GM12878 (cell line): ENCODE measurements around the gene SNRNP35. TPM values are rescaled to one million over a fixed set of nuclear protein-coding genes. Genes with fewer than 3 reads are reported as not detected.

Source experiments
- ATAC-seq: fragments of 200-7000 bp; cut with Tn5 transposase; 3 replicates; pipeline ENCODE4 v1.9.1; 2020; ENCODE audit warnings: mild to moderate bottlenecking, moderate library complexity
- BruUV-seq: library from RNA; stranded (reverse); fragments of 400-500 nt; replicated peaks from 2 replicates; lab custom pipeline; 2021; lab: Mats Ljungman, UMichigan
- CTCF ChIA-PET: fragments of 300-600 bp; sonication (Branson Sonifier 250); formaldehyde crosslinking; extraction: SDS; loops from one replicate; lab custom pipeline; 2021; ENCODE audit warnings: inconsistent platforms; lab: Yijun Ruan, JAX
- POLR2A ChIA-PET: fragments of 350-600 bp; formaldehyde crosslinking; extraction: SDS; loops from one replicate; lab custom pipeline; 2021; ENCODE audit warnings: inconsistent platforms; lab: Charles Lee
- RAD21 ChIA-PET: fragments of 300-600 bp; sonication (Branson Sonifier 250); formaldehyde crosslinking; loops from one replicate; lab custom pipeline; 2023; ENCODE audit warnings: antibody characterized with exemption; ENCODE audit not compliant: unreplicated experiment; lab: Charles Lee
- SMC1A ChIA-PET: fragments of 300-600 bp; sonication (Branson Sonifier 250); formaldehyde crosslinking; loops from one replicate; lab custom pipeline; 2023; ENCODE audit not compliant: unreplicated experiment, uncharacterized antibody; lab: Charles Lee
- DNase-seq: peaks from one replicate; pipeline ENCODE4 v3.0.0-alpha.2; 2011; ENCODE audit warnings: low read depth, low spot score
- FAIRE-seq: peaks from 3 replicates; lab custom pipeline; 2011; peaks lifted over from hg19 to GRCh38; lab: Jason Lieb, UNC
- H2AFZ ChIP-seq: 2 replicates; pipeline ENCODE4 v1.6.0; 2011; ENCODE audit warnings: low read depth, low read length, control low read depth; ENCODE audit not compliant: control insufficient read depth
- H3K27ac ChIP-seq: 2 replicates; pipeline ENCODE4 v1.5.1; 2011; ENCODE audit warnings: control low read depth; ENCODE audit not compliant: control insufficient read depth, insufficient read depth
- H3K27me3 ChIP-seq, 2 experiments: replicated peaks in 1 of 2; 2 replicates each; pipeline versions ENCODE4 v1.6.0 to v1.6.1; 2011; ENCODE audit warnings: low read length in 1 of 2; ENCODE audit not compliant: control insufficient read depth in 2 of 2, insufficient read depth in 2 of 2
- H3K36me3 ChIP-seq, 2 experiments: 2 replicates each; pipeline ENCODE4 v1.5.1; 2011; ENCODE audit warnings: low read length in 1 of 2; ENCODE audit not compliant: control insufficient read depth in 2 of 2, insufficient read depth in 2 of 2
- H3K4me1 ChIP-seq: 2 replicates; pipeline ENCODE4 v1.6.1; 2011; ENCODE audit warnings: mild to moderate bottlenecking, low read length, moderate library complexity, mixed read lengths; ENCODE audit not compliant: control insufficient read depth, insufficient read depth
- H3K4me2 ChIP-seq: 2 replicates; pipeline ENCODE4 v1.6.0; 2011; ENCODE audit warnings: control low read depth; ENCODE audit not compliant: control insufficient read depth, insufficient read depth
- H3K4me3 ChIP-seq: fragments of 200-600 bp; sonication (generic); 2 replicates; pipeline ENCODE4 v1.5.1; 2016
- H3K79me2 ChIP-seq: 2 replicates; pipeline ENCODE4 v1.6.0; 2011; ENCODE audit warnings: low read length; ENCODE audit not compliant: control insufficient read depth, insufficient read depth
- H3K9ac ChIP-seq: 2 replicates; pipeline ENCODE4 v1.8.0; 2011; ENCODE audit warnings: low read length, control low read depth, mixed read lengths; ENCODE audit not compliant: control insufficient read depth, insufficient read depth
- H3K9me3 ChIP-seq: replicated peaks from 3 replicates; pipeline ENCODE4 v1.5.1; 2011; ENCODE audit warnings: mild to moderate bottlenecking, low read length; ENCODE audit not compliant: control insufficient read depth, insufficient read depth
- H4K20me1 ChIP-seq: 2 replicates; pipeline ENCODE4 v1.6.0; 2011; ENCODE audit not compliant: control insufficient read depth, insufficient read depth
- BCL3 ChIP-seq: IDR thresholded peaks from 2 replicates; pipeline ENCODE4 v1.6.1; 2011; ENCODE audit warnings: borderline replicate concordance, low read depth, mild to moderate bottlenecking, moderate library complexity, low read length; ENCODE audit not compliant: insufficient read depth, poor library complexity, severe bottlenecking
- BMI1 ChIP-seq: fragments of 450-650 bp; IDR thresholded peaks from 2 replicates; pipeline ENCODE4 v1.6.1; 2016; ENCODE audit warnings: mild to moderate bottlenecking, moderate library complexity, borderline replicate concordance
- CBX3 ChIP-seq: fragments of 200-600 bp; sonication (generic); IDR thresholded peaks from 2 replicates; pipeline ENCODE4 v1.6.1; 2016; ENCODE audit warnings: low read depth, borderline replicate concordance
- CBX5 ChIP-seq: sonication (generic); IDR thresholded peaks from 2 replicates; pipeline ENCODE4 v1.6.1; 2016; ENCODE audit warnings: low read depth, moderate library complexity, mild to moderate bottlenecking, inconsistent platforms
- E2F8 ChIP-seq: fragments of 450-650 bp; IDR thresholded peaks from 2 replicates; pipeline ENCODE4 v1.6.1; 2018; ENCODE audit warnings: mild to moderate bottlenecking, low read depth, moderate library complexity; ENCODE audit not compliant: partially characterized antibody
- EGR1 ChIP-seq, 2 experiments: IDR thresholded peaks; 1 replicate in 1 of 2; 2 replicates in 1 of 2; pipeline ENCODE4 v1.6.1; 2011 to 2012; ENCODE audit warnings: low read depth in 2 of 2, low read length in 2 of 2, borderline replicate concordance in 1 of 2, mild to moderate bottlenecking in 1 of 2, moderate library complexity in 1 of 2
- GABPA ChIP-seq: IDR thresholded peaks from 2 replicates; pipeline ENCODE4 v1.6.1; 2014; ENCODE audit warnings: antibody characterized with exemption, low read depth, mild to moderate bottlenecking, inconsistent platforms
- KAT2A ChIP-seq: conservative IDR thresholded peaks from 2 replicates; pipeline ENCODE4 v1.6.1; 2011; ENCODE audit warnings: low read depth, low read length; ENCODE audit not compliant: control insufficient read depth
- KLF5 ChIP-seq: fragments of 450-650 bp; IDR thresholded peaks from 2 replicates; pipeline ENCODE4 v1.6.1; 2014; ENCODE audit warnings: mild to moderate bottlenecking; ENCODE audit not compliant: partially characterized antibody
- MYB ChIP-seq: fragments of 150-350 bp; IDR thresholded peaks from 2 replicates; pipeline ENCODE4 v1.6.1; 2014; ENCODE audit warnings: mild to moderate bottlenecking, low read depth, low read length, borderline replicate concordance
- NR2C2 ChIP-seq: IDR thresholded peaks from 2 replicates; pipeline ENCODE4 v1.6.1; 2011; ENCODE audit warnings: borderline replicate concordance, low read depth; ENCODE audit not compliant: control insufficient read depth, insufficient read length
- RBBP5 ChIP-seq: fragments of 200-600 bp; sonication (generic); conservative IDR thresholded peaks from 2 replicates; pipeline ENCODE4 v1.6.1; 2016
- WGBS: methylation state at CpG from one replicate; pipeline ENCODE4 v1.1.6; 2016; ENCODE audit warnings: low lambda C conversion rate; ENCODE audit not compliant: insufficient replicate concordance, insufficient coverage; ENCODE audit errors: missing lambda C conversion rate; 5-methylcytosine and 5-hydroxymethylcytosine counted together
- in situ Hi-C: fragments of 300-500 bp; cut with MboI; formaldehyde crosslinking; loops from 9 replicates; pipeline ENCODE4 v1.14.3; 2018; ENCODE audit warnings: mixed read lengths
- intact Hi-C: fragments of 100-400 bp; cut with micrococcal nuclease; formaldehyde crosslinking; loops from one replicate; pipeline ENCODE4 v1.14.2; 2022; ENCODE audit not compliant: unreplicated experiment
- polyA plus RNA-seq, 11 experiments: library from polyadenylated mRNA; depleted of rRNA in 4 of 11; unstranded in 6 of 11; stranded (reverse) in 5 of 11; fragments of >200 nt; fragmentation: Nextera tagmentation in 4 of 11; fragmentation: Illumina TruSeq in 1 of 11; extraction: Ambion mirVana in 4 of 11; extraction: Trizol in 1 of 11; gene quantifications; 1 replicate in 1 of 11; 2 replicates in 10 of 11; pipeline versions ENCODE4 v1.2.1 to v1.2.3, GENCODE V29; 2011 to 2016; ENCODE audit warnings: inconsistent platforms in 2 of 11, missing spikeins in 2 of 11, low read depth in 1 of 11
- total RNA-seq, 4 experiments: library from RNA; depleted of rRNA in 3 of 4; stranded (reverse); fragments of >200 nt in 3 of 4; fragmentation: Illumina TruSeq in 1 of 4; extraction: Trizol in 1 of 4; gene quantifications; 2 replicates each; pipeline versions ENCODE4 v1.2.1 to v1.2.3, GENCODE V29; 2013 to 2021

The SNRNP35 gene
- total and polyA plus RNA-seq, 10 of the 15 experiments (the other 5 are each of a cell fraction or from before 2014, with no cell fraction given), result 21.6 to 49.6 (median 29.0) TPM

- H3K9me3 ChIP-seq, result no peaks in the 10 kb centered on the region; the same call in 2 of the 3 replicates
- ChIA-PET POLR2A (no interaction called here), RAD21 (interaction anchor here (0.5 kb wide), 1 partner anchor 304 kb away, joined by 3 read pairs; no protein-coding TSS in a partner anchor), SMC1A (no interaction called here), CTCF (no interaction called here)
- TF ChIP-seq CBX5, result no peak
- TF ChIP-seq BMI1, result no peak
- TF ChIP-seq E2F8, result no peak
- TF ChIP-seq MYB, result no peak
- TF ChIP-seq NR2C2, result no peak
- TF ChIP-seq EGR1 (IDR thresholded peaks at IDR 0.05; ENCODE audit: borderline replicate concordance in 1 of 2, low read depth in 2 of 2, low read length in 2 of 2), result no peak
- TF ChIP-seq KAT2A, result no peak
- no peak for TF ChIP-seq BCL3
- TF ChIP-seq KLF5, result no peak
- TF ChIP-seq GABPA, result no peak
- no peak for TF ChIP-seq RBBP5
- TF ChIP-seq CBX3, result no peak
- H3K36me3 ChIP-seq, result no peaks in the 10 kb centered on the region
- in situ Hi-C loops, result no loop called here
- no peak for DNase-seq
- H3K4me2 ChIP-seq, result no peak overlapping the region
- FAIRE-seq, result no peak
- H3K27ac ChIP-seq, result no peak overlapping the region
- no peaks in the 10 kb centered on the region for H4K20me1 ChIP-seq
- intact Hi-C loops, result no loop called here
- no TSS peak for BruUV-seq
- no peak overlapping the region for H2AFZ ChIP-seq
- H3K4me3 ChIP-seq, result no peak overlapping the region
- no peaks in the 10 kb centered on the region for H3K4me1 ChIP-seq
- no peak for ATAC-seq
- H3K79me2 ChIP-seq, result no peaks in the 10 kb centered on the region
- 75% methylated on average over 26 of the region's 26 CpGs for WGBS
- H3K9ac ChIP-seq, result no peak overlapping the region
- no peaks in the 10 kb centered on the region for H3K27me3 ChIP-seq
Measured at GRCh38 chr12:123512838-123513665, 55.1 kb downstream of the SNRNP35 start.
